ENCODE measurements around the gene CTNNA3.

DNA sequence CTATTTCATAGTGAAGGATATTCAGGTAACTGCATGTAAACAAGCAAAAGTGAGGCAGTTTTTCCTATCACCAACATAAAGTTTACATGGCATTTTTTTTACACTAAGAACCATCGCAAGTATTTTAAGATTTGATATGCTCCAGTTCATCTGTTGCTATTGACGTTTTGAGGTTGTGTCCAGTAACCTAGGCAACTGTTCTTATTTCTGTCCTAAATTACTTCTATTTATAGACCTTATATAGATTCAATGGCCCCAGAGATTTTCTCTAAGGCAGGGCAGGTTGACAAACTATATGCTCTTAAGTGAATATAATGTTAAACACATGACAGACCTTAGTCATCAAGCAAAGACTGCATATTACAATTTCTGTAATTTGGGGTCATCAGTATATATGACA lies 1600.4 kb downstream of the CTNNA3 start:
- TF ChIP-seq CTCF (IDR thresholded peaks at IDR 0.05; ENCODE audit: low read depth, low read length, missing input control) (no peak), GABPA (IDR thresholded peaks at IDR 0.05 in 1 of 2, conservative IDR thresholded peaks at IDR 0.05 in 1 of 2) (no peak), SP1 (IDR thresholded peaks at IDR 0.05) (no peak), EGR1 (IDR thresholded peaks at IDR 0.05; ENCODE audit: low read depth in 2 of 2) (no peak), FOXA1 (IDR thresholded peaks at IDR 0.05) (no peak), MAX (IDR thresholded peaks at IDR 0.05) (no peak), JUND (IDR thresholded peaks at IDR 0.05) (no peak), YY1 (IDR thresholded peaks at IDR 0.05) (no peak), FOXA2 (IDR thresholded peaks at IDR 0.05) (no peak)
- TF ChIP-seq, protein P1, sequence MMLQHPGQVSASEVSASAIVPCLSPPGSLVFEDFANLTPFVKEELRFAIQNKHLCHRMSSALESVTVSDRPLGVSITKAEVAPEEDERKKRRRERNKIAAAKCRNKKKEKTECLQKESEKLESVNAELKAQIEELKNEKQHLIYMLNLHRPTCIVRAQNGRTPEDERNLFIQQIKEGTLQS (IDR thresholded peaks at IDR 0.05) = no peak
- TF ChIP-seq, protein P2, sequence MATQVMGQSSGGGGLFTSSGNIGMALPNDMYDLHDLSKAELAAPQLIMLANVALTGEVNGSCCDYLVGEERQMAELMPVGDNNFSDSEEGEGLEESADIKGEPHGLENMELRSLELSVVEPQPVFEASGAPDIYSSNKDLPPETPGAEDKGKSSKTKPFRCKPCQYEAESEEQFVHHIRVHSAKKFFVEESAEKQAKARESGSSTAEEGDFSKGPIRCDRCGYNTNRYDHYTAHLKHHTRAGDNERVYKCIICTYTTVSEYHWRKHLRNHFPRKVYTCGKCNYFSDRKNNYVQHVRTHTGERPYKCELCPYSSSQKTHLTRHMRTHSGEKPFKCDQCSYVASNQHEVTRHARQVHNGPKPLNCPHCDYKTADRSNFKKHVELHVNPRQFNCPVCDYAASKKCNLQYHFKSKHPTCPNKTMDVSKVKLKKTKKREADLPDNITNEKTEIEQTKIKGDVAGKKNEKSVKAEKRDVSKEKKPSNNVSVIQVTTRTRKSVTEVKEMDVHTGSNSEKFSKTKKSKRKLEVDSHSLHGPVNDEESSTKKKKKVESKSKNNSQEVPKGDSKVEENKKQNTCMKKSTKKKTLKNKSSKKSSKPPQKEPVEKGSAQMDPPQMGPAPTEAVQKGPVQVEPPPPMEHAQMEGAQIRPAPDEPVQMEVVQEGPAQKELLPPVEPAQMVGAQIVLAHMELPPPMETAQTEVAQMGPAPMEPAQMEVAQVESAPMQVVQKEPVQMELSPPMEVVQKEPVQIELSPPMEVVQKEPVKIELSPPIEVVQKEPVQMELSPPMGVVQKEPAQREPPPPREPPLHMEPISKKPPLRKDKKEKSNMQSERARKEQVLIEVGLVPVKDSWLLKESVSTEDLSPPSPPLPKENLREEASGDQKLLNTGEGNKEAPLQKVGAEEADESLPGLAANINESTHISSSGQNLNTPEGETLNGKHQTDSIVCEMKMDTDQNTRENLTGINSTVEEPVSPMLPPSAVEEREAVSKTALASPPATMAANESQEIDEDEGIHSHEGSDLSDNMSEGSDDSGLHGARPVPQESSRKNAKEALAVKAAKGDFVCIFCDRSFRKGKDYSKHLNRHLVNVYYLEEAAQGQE (IDR thresholded peaks at IDR 0.05) = no peak
